ENCODE data around the gene ZDHHC12.
A peak's percentile ranks its signal among the peaks of the same experiment; 100 is the strongest.

The ZDHHC12 gene

DNA sequence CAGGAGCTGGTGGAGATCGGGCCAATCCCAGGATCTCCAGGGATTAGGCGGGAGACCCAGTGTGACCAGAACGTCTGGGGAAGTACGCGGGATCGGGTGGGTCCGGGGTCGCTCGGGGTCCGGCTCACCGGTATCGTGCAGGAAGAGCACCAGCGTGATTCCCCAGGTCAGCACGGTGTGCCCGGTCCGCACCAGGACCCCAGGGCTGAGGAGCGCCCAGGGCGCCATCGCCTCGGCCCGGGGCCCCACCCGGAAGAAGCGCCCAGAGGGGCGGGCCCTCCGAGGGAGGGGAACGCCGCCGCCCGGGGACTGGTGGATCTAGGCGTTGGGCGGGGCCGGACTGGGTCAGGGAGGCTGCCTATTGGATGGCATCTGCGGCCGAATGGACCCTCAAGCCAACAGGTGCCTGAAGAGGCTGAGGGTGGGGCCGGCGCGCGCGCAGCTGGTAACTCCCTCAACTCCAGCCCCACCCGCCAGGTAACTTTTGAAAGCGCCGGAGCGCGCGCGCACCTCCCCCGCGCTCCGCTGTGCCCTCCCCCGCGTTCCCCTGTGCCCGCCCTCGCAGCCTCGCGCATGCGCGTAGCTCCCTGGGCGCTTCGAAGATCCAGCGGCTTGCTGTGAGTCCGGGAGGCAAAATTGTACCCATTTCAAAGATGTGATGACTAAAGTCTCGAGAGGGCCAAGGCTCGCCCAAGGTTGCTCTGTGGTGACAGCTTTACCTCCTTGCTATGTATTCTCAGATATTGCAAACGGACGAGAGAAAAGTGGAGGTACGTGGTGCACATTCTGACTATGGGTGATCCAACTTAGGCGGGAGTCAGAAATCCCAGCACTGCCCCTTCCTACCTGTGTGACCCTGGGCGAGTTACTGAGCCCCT is at the start of gene ZDHHC12:
TSS of gene ZDHHC12 (minus strand) at position 262 of the 878 bp plus-strand sequence. CDS start at position 228, 34 bp downstream.
- H2AFZ ChIP-seq (ENCODE audit: low read depth, low read length): peak within 1 kb of the TSS; percentile 24
- H3K9me3 ChIP-seq (ENCODE audit: low read length): no peaks in the 10 kb centered on the region
- no peaks in the 10 kb centered on the region for H3K4me1 ChIP-seq (ENCODE audit: insufficient read depth, low read length)
- H3K27me3 ChIP-seq (ENCODE audit: insufficient read depth, low read length): no peaks in the 10 kb centered on the region
- H3K36me3 ChIP-seq (ENCODE audit: insufficient read depth, low read length): peaks cover 11% of the 10 kb centered on the region
- H3K4me3 ChIP-seq (ENCODE audit: low read length): peak within 1 kb of the TSS; percentile 26

DNA sequence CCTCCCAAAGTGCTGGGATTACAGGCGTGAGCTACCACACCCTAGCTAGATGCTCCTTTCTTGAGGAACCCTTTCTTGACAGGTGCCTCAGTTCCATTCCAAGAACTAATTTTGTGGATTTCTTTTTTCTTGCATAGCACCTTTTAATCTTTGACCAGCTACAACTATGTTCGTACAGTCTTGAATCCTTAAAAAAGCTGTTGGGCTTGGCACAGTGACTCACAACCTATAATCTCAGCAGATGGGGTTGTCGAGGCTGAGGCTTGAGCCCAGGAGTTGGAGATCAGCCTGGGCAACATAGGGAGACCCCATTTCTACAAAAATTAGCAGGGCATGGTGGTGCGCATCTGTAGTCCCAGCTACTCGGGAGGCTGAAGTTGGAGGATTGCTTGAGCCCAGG is 49.1 kb upstream of the ZDHHC12 start:
- Histone ChIP-seq H3K36me3 (ENCODE audit: insufficient read depth, low read length) (no peaks in the 10 kb centered on the region), H3K9me3 (ENCODE audit: low read length) (no peaks in the 10 kb centered on the region), H2AFZ (ENCODE audit: low read depth, low read length) (no peak overlapping the region), H3K4me1 (ENCODE audit: insufficient read depth, low read length) (peaks cover 12% of the 10 kb centered on the region), H3K4me3 (ENCODE audit: low read length) (no peak overlapping the region), H3K27me3 (ENCODE audit: insufficient read depth, low read length) (no peaks in the 10 kb centered on the region)

- Histone ChIP-seq H3K27me3 (ENCODE audit: insufficient read depth, low read length) (no peaks in the 10 kb centered on the region), H3K4me3 (ENCODE audit: low read length) (peak within 1 kb of the TSS; percentile 95), H3K36me3 (ENCODE audit: insufficient read depth, low read length) (peaks cover 5% of the 10 kb centered on the region), H2AFZ (ENCODE audit: low read depth, low read length) (peak within 1 kb of the TSS; percentile 89), H3K4me1 (ENCODE audit: insufficient read depth, low read length) (peaks cover 12% of the 10 kb centered on the region), H3K9me3 (ENCODE audit: low read length) (no peaks in the 10 kb centered on the region)
Observed at GRCh38 chr9:128771745-128772519, 48.0 kb upstream of the ZDHHC12 start, which contains the start of gene ZER1. TSS of gene ZER1 (minus strand) at chr9:128771927. CDS start at chr9:128755565, 16,362 bp downstream.

DNA sequence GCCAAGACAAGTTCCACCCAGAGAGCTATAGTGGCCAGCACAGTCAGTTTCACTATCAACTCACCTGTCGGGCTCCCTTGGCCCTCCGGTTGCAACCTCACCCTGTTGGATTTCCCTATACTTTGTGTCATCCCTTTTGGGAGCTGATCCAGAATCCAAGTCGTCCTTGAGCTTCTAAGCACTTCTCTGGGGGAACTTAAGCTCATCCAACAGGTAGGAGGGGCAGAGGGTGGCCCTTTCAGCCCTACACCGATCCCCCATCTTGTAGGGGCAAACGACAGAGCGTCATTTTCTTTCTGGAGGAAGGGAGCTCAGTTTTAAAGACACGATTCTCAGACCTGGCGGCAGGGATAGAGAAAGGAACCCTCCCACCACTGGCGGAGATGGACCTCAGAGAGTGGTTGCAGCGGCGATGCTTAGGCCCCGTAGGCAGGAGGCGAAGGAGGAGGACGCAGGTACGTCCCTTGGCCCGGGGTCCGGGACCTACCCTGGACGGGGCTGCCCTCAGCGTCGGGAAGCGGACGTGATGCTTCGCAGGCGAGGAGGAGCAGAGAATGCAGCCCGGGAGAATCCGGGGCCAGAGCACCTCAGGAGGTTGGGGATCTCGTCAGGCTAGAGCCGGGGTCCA is 47.3 kb upstream of the ZDHHC12 start:
- H3K9me3 ChIP-seq (ENCODE audit: low read length): no peaks in the 10 kb centered on the region
- peak overlapping the region; percentile 95 for H3K4me3 ChIP-seq (ENCODE audit: low read length)
- H3K36me3 ChIP-seq (ENCODE audit: insufficient read depth, low read length): peaks cover 5% of the 10 kb centered on the region
- H2AFZ ChIP-seq (ENCODE audit: low read depth, low read length): peak overlapping the region; percentile 89
- no peaks in the 10 kb centered on the region for H3K27me3 ChIP-seq (ENCODE audit: insufficient read depth, low read length)
- H3K4me1 ChIP-seq (ENCODE audit: insufficient read depth, low read length): peaks cover 12% of the 10 kb centered on the region

GRCh38 chr9:128770286-128771030 is 46.5 kb upstream of the ZDHHC12 start:
- no peaks in the 10 kb centered on the region for H3K9me3 ChIP-seq (ENCODE audit: low read length)
- H3K4me1 ChIP-seq (ENCODE audit: insufficient read depth, low read length): peaks cover 12% of the 10 kb centered on the region
- no peaks in the 10 kb centered on the region for H3K27me3 ChIP-seq (ENCODE audit: insufficient read depth, low read length)
- H2AFZ ChIP-seq (ENCODE audit: low read depth, low read length): no peak overlapping the region
- H3K4me3 ChIP-seq (ENCODE audit: low read length): peak overlapping the region; percentile 95
- peaks cover 8% of the 10 kb centered on the region for H3K36me3 ChIP-seq (ENCODE audit: insufficient read depth, low read length)

GRCh38 chr9:128768606-128769005 is 44.7 kb upstream of the ZDHHC12 start:
- no peaks in the 10 kb centered on the region for H3K9me3 ChIP-seq (ENCODE audit: low read length)
- H3K4me1 ChIP-seq (ENCODE audit: insufficient read depth, low read length): peaks cover 12% of the 10 kb centered on the region
- peaks cover 10% of the 10 kb centered on the region for H3K36me3 ChIP-seq (ENCODE audit: insufficient read depth, low read length)
- H3K4me3 ChIP-seq (ENCODE audit: low read length): no peak overlapping the region
- H2AFZ ChIP-seq (ENCODE audit: low read depth, low read length): no peak overlapping the region
- H3K27me3 ChIP-seq (ENCODE audit: insufficient read depth, low read length): no peaks in the 10 kb centered on the region

GRCh38 chr9:128765499-128765898 is 41.6 kb upstream of the ZDHHC12 start:
- peaks cover 3% of the 10 kb centered on the region for H3K4me1 ChIP-seq (ENCODE audit: insufficient read depth, low read length)
- H3K9me3 ChIP-seq (ENCODE audit: low read length): no peaks in the 10 kb centered on the region
- peaks cover 10% of the 10 kb centered on the region for H3K36me3 ChIP-seq (ENCODE audit: insufficient read depth, low read length)
- H3K4me3 ChIP-seq (ENCODE audit: low read length): no peak overlapping the region
- H2AFZ ChIP-seq (ENCODE audit: low read depth, low read length): no peak overlapping the region
- no peaks in the 10 kb centered on the region for H3K27me3 ChIP-seq (ENCODE audit: insufficient read depth, low read length)

DNA sequence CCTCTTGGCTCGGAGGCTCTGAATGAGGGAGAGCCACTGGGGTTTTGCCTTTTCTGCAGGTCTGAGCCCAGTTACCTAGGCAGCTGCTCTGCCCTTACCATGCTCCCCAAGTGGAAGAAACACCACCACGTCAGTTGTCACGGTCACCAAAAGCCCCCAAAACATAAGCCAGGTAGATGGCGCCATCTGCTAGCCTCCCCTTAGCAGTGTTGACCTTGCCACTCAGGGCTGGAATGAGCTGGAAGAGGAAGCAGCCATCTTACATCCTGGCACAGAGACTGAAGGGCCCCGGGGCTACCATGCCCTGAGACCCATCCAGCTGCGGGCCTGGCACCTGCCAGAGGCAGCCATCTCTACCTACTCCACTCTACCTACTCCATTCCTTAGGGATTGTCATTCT is 40.4 kb upstream of the ZDHHC12 start:
- Histone ChIP-seq H2AFZ (ENCODE audit: low read depth, low read length) (no peak overlapping the region), H3K4me3 (ENCODE audit: low read length) (no peak overlapping the region), H3K36me3 (ENCODE audit: insufficient read depth, low read length) (peaks cover 10% of the 10 kb centered on the region), H3K9me3 (ENCODE audit: low read length) (no peaks in the 10 kb centered on the region), H3K27me3 (ENCODE audit: insufficient read depth, low read length) (no peaks in the 10 kb centered on the region), H3K4me1 (ENCODE audit: insufficient read depth, low read length) (no peaks in the 10 kb centered on the region)

DNA sequence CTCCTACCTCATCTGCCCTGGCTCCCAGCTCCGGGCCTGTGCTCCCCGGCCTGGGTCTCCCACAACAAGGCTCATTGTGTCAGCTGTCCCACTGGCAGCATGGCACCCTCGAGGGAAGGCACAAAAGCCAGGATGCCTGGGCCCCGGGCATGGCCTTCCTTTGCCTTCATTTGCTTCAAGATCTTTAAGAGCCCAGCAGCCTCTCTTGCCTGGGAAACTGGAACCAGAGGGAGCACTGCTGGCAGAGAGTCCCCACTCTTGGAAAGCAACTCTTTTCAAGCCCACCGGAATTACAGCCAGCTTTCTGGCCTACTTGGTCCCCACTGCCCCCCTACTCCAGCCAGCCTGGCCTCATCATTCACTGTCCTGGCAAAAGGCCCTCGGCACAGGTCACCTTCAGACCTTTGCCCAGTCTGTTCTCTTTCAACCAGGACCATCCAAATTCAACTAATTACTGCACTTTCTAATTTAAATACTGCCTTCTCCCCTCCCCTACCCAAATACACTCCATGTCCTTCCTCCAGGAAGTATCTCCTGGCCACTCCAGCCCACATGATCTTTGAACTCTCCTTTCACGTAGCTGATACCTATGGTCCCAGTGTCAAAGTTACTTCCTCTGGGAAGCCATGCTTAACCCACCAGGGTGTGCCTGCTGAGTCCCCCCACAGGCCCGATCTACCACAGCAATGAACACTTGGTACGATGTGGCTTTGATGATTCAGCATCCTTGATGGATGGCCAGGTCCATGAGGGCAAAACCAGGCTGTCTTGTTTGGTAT is 38.9 kb upstream of the ZDHHC12 start:
- Histone ChIP-seq H3K9me3 (ENCODE audit: low read length) (no peaks in the 10 kb centered on the region), H3K36me3 (ENCODE audit: insufficient read depth, low read length) (peaks cover 10% of the 10 kb centered on the region), H3K4me3 (ENCODE audit: low read length) (no peak overlapping the region), H3K4me1 (ENCODE audit: insufficient read depth, low read length) (no peaks in the 10 kb centered on the region), H3K27me3 (ENCODE audit: insufficient read depth, low read length) (no peaks in the 10 kb centered on the region), H2AFZ (ENCODE audit: low read depth, low read length) (no peak overlapping the region)

DNA sequence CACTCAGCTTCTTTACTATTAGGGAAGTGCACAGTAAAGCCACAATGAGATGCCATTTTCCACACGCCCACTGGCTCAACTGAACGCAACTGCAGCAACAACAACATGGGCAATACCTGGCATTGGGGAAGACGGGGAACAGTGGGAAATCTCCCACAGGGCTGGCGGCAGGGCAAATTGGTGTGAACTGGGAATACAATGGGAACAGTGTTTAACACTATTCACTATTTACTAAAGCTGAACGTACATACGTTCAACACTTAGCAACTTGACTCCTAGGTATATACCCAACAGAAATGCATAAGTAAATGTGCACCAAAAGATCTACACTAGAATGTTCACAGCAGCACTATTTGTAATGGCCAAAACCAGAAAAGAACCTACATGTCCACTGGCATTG is 33.7 kb upstream of the ZDHHC12 start:
- no peaks in the 10 kb centered on the region for H3K9me3 ChIP-seq (ENCODE audit: low read length)
- H3K27me3 ChIP-seq (ENCODE audit: insufficient read depth, low read length): no peaks in the 10 kb centered on the region
- no peak overlapping the region for H3K4me3 ChIP-seq (ENCODE audit: low read length)
- no peaks in the 10 kb centered on the region for H3K4me1 ChIP-seq (ENCODE audit: insufficient read depth, low read length)
- peaks cover 11% of the 10 kb centered on the region for H3K36me3 ChIP-seq (ENCODE audit: insufficient read depth, low read length)
- H2AFZ ChIP-seq (ENCODE audit: low read depth, low read length): no peak overlapping the region

GRCh38 chr9:128753627-128754026 is 29.7 kb upstream of the ZDHHC12 start:
- no peak overlapping the region for H2AFZ ChIP-seq (ENCODE audit: low read depth, low read length)

More at GRCh38 chr9:128753627-128754026, 29.7 kb upstream of the ZDHHC12 start:
- Histone ChIP-seq H3K4me1 (ENCODE audit: insufficient read depth, low read length) (no peaks in the 10 kb centered on the region), H3K27me3 (ENCODE audit: insufficient read depth, low read length) (no peaks in the 10 kb centered on the region), H3K4me3 (ENCODE audit: low read length) (no peak overlapping the region), H3K9me3 (ENCODE audit: low read length) (no peaks in the 10 kb centered on the region), H3K36me3 (ENCODE audit: insufficient read depth, low read length) (peaks cover 28% of the 10 kb centered on the region)
